HL-60 (cell line): ENCODE measurements around the gene CRYZL1.

Experiments used
- DNase-seq, 2 experiments: peaks; one replicate each; pipeline ENCODE4 v3.0.0-alpha.2; 2010 to 2020; ENCODE audit warnings: low read depth in 1 of 2, low spot score in 1 of 2
- H3K27ac ChIP-seq: fragments of 250-450 bp; sonication (Bioruptor Pico); replicated peaks from 2 replicates; pipeline ENCODE4 v1.5.1; 2020; ENCODE audit warnings: mild to moderate bottlenecking, moderate library complexity
- H3K27me3 ChIP-seq: fragments of 250-450 bp; sonication (Bioruptor Pico); 2 replicates; pipeline ENCODE4 v1.5.1; 2021; ENCODE audit warnings: mild to moderate bottlenecking, moderate library complexity; ENCODE audit not compliant: insufficient read depth, poor library complexity, severe bottlenecking
- H3K4me3 ChIP-seq: replicated peaks from 2 replicates; pipeline ENCODE4 v1.5.1; 2011; ENCODE audit warnings: mild to moderate bottlenecking, control low read depth, low read length; ENCODE audit not compliant: insufficient read depth
- CTCF ChIP-seq: IDR thresholded peaks from one replicate; pipeline ENCODE4 v1.5.1; 2011; ENCODE audit warnings: low read length, control low read depth, inconsistent platforms; ENCODE audit not compliant: insufficient read depth
- GABPA ChIP-seq: IDR thresholded peaks from 2 replicates; pipeline ENCODE4 v1.6.1; 2012; ENCODE audit warnings: low read depth
- POLR2AphosphoS5 ChIP-seq: IDR thresholded peaks from 2 replicates; pipeline ENCODE4 v1.6.1; 2012; ENCODE audit warnings: low read depth
- SPI1 ChIP-seq: IDR thresholded peaks from 2 replicates; pipeline ENCODE4 v1.6.1; 2012; ENCODE audit warnings: low read depth, mild to moderate bottlenecking, borderline replicate concordance
- long read RNA-seq: library from polyadenylated mRNA; unstranded; transcript quantifications from one replicate; pipeline ENCODE4 v2.0.0, GENCODE V29; 2020
- TF ChIP-seq, protein P1 (sequence below): IDR thresholded peaks from 2 replicates; pipeline ENCODE4 v1.6.1; 2012; ENCODE audit warnings: low read depth; ENCODE audit not compliant: insufficient replicate concordance

The CRYZL1 gene
- long read RNA-seq, transcript CRYZL1-204 (13 exons, 1,617 nt): major isoform, 82 of 178 reads
- long read RNA-seq, transcript CRYZL1-209 (12 exons, 2,558 nt): minor isoform, 17 of 178 reads
- long read RNA-seq, partial matches to known transcripts: 28 of 178 reads
- long read RNA-seq, other reads (novel, unspliced or antisense): 41 of 178 reads

DNA sequence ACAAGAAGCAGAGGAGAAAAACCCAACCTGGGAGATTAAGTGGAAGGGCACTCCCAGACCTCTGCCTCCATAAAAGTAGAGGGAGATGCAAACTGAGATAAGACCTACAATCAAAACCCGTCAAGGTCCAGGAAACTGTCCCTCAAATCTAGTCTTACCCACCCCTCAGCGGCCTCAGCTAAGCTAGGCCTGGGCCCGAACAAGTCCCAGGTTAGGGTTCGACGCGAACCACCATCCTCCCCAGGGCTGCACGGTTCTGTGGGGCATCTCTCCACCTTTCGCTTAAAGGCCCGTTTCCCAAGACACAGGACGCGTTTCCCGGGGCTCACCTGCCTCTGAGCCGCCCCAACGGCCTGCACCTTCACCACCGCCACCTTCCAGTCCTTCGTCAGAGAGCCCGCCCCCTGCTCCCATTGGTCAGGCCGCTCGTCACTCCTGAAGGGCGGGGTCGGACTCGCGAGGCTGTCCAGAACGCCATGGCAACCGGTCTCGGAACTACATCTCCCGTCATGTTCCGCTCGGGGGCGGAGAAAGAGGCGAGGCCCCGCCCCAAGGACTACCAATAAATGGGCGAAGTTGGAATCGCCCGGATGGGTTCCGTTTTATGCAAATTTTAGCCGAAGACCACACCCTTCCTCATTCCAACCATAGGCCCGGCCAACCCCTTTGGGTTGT, at the start of gene CRYZL1:
Gene CRYZL1, minus strand, starts transcription at position 390 of the 675 bp plus-strand sequence. CDS start 10,190 bp downstream, outside the sequence.
- H3K27ac ChIP-seq: peak within 1 kb of the TSS; percentile 81
- TF ChIP-seq POLR2AphosphoS5 (no peak; the same call in 1 of the 2 replicates), GABPA (peak; percentile 37), SPI1 (peak; percentile 82), CTCF (no peak)
- TF ChIP-seq, protein P1, sequence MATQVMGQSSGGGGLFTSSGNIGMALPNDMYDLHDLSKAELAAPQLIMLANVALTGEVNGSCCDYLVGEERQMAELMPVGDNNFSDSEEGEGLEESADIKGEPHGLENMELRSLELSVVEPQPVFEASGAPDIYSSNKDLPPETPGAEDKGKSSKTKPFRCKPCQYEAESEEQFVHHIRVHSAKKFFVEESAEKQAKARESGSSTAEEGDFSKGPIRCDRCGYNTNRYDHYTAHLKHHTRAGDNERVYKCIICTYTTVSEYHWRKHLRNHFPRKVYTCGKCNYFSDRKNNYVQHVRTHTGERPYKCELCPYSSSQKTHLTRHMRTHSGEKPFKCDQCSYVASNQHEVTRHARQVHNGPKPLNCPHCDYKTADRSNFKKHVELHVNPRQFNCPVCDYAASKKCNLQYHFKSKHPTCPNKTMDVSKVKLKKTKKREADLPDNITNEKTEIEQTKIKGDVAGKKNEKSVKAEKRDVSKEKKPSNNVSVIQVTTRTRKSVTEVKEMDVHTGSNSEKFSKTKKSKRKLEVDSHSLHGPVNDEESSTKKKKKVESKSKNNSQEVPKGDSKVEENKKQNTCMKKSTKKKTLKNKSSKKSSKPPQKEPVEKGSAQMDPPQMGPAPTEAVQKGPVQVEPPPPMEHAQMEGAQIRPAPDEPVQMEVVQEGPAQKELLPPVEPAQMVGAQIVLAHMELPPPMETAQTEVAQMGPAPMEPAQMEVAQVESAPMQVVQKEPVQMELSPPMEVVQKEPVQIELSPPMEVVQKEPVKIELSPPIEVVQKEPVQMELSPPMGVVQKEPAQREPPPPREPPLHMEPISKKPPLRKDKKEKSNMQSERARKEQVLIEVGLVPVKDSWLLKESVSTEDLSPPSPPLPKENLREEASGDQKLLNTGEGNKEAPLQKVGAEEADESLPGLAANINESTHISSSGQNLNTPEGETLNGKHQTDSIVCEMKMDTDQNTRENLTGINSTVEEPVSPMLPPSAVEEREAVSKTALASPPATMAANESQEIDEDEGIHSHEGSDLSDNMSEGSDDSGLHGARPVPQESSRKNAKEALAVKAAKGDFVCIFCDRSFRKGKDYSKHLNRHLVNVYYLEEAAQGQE: no peak

GRCh38 chr21:33690874-33691273, 49.3 kb upstream of the CRYZL1 start:
- TF ChIP-seq POLR2AphosphoS5 (no peak), GABPA (no peak), SPI1 (no peak), CTCF (no peak)
- TF ChIP-seq, protein P1: no peak
- no peak for DNase-seq
- Histone ChIP-seq H3K4me3 (no peak overlapping the region), H3K27ac (no peak overlapping the region), H3K27me3 (no peaks in the 10 kb centered on the region)

More for the DNA sequence above, at the start of gene CRYZL1:
- H3K4me3 ChIP-seq: peak within 1 kb of the TSS; percentile 95
- DNase-seq: peak; percentile 97 to 100
- H3K27me3 ChIP-seq: no peaks in the 10 kb centered on the region

DNA sequence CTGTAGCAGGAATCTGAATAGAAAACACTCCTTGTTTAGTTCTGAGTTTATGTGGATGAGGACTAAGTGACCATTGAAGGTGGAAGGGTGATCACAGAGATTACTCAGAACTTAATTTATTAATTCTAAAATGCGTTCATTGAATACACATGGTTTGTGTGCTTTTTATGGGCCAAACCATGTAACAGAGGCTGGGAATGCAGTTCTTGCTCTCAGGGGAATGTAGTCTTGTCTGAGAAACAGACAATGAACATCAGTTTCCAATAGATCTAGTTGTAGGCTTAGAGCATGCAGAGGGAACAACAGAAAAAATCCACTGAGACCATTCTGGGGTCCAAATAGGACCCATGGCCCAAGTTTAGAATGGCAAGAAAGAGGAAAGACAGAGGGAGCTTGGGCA, 46.8 kb upstream of the CRYZL1 start:
- Histone ChIP-seq H3K27ac (no peak overlapping the region), H3K4me3 (no peak overlapping the region), H3K27me3 (no peaks in the 10 kb centered on the region)
- TF ChIP-seq, protein P1: no peak
- TF ChIP-seq CTCF: no peak
- TF ChIP-seq GABPA: no peak
- TF ChIP-seq SPI1: no peak
- no peak for TF ChIP-seq POLR2AphosphoS5
- no peak for DNase-seq
